OCI-LY1 (cell line): ENCODE data around the gene SPOCK1.

Experiments
- CTCF ChIP-seq: fragments of 200-600 bp; sonication (generic), shearing (Covaris generic); IDR thresholded peaks from 2 replicates; pipeline ENCODE4 v1.5.1; 2017; ENCODE audit warnings: mild to moderate bottlenecking, antibody characterized with exemption, low read length, moderate library complexity, mixed read lengths
- EZH2 ChIP-seq: fragments of 200-600 bp; sonication (generic), shearing (Covaris generic); IDR thresholded peaks from 2 replicates; pipeline ENCODE4 v1.8.0; 2017; ENCODE audit warnings: borderline replicate concordance, mixed run types, mild to moderate bottlenecking, antibody characterized with exemption, low read length, moderate library complexity, mixed read lengths

- no peak for TF ChIP-seq CTCF
- TF ChIP-seq EZH2, result no peak
Observed at GRCh38 chr5:137410234-137411010, 88.7 kb downstream of the SPOCK1 start.
